Panc1 (cell line): ENCODE results near the gene CAPS. TPM values are rescaled to one million over a fixed set of nuclear protein-coding genes. Genes with fewer than 3 reads are reported as not detected.

Source experiments
- ATAC-seq: fragments of 200-7000 bp; cut with Tn5 transposase; 2 replicates; pipeline ENCODE4 v1.9.1; 2020; ENCODE audit warnings: mild to moderate bottlenecking, moderate library complexity
- BruUV-seq: library from RNA; stranded (reverse); fragments of 400-500 nt; replicated peaks from 2 replicates; lab custom pipeline; 2021; lab: Mats Ljungman, UMichigan
- CTCF ChIA-PET: fragments of 300-600 bp; sonication (Branson Sonifier 250); formaldehyde crosslinking; loops from one replicate; lab custom pipeline; 2022; ENCODE audit warnings: antibody characterized with exemption; lab: Charles Lee
- POLR2A ChIA-PET: fragments of 300-600 bp; sonication (Branson Sonifier 250); formaldehyde crosslinking; loops from one replicate; lab custom pipeline; 2022; ENCODE audit warnings: antibody characterized with exemption; lab: Charles Lee
- DNase-seq: peaks from one replicate; pipeline ENCODE4 v3.0.0-alpha.2; 2010; ENCODE audit warnings: low read depth, low spot score
- H3K27ac ChIP-seq: 2 replicates; pipeline ENCODE4 v1.5.1; 2011; ENCODE audit warnings: mild to moderate bottlenecking, low read length, inconsistent platforms
- H3K27me3 ChIP-seq: fragments of 200-500 bp; sonication (Bioruptor generic); 2 replicates; pipeline ENCODE4 v1.6.0; 2014; ENCODE audit warnings: low read length, inconsistent platforms; ENCODE audit not compliant: control insufficient read depth, insufficient read depth
- H3K36me3 ChIP-seq: fragments of 200-500 bp; sonication (Bioruptor generic); 2 replicates; pipeline ENCODE4 v1.5.1; 2014; ENCODE audit warnings: inconsistent platforms, mild to moderate bottlenecking, low read length, moderate library complexity; ENCODE audit not compliant: control insufficient read depth, insufficient read depth
- H3K4me1 ChIP-seq: 2 replicates; pipeline ENCODE4 v1.5.1; 2011; ENCODE audit warnings: inconsistent platforms, mild to moderate bottlenecking, low read length, moderate library complexity; ENCODE audit not compliant: control insufficient read depth, insufficient read depth
- H3K4me3 ChIP-seq, 2 experiments: 2 replicates each; pipeline ENCODE4 v1.5.1; 2011 to 2012; ENCODE audit warnings: low read depth in 2 of 2, low read length in 2 of 2, mild to moderate bottlenecking in 2 of 2, inconsistent platforms in 1 of 2, moderate library complexity in 1 of 2
- H3K9me3 ChIP-seq: fragments of 200-500 bp; sonication (Bioruptor generic); 2 replicates; pipeline ENCODE4 v1.5.1; 2014; ENCODE audit warnings: low read depth, mild to moderate bottlenecking, inconsistent platforms, low read length, moderate library complexity; ENCODE audit not compliant: control insufficient read depth, insufficient read depth
- POLR2AphosphoS5 ChIP-seq: IDR thresholded peaks from 2 replicates; pipeline ENCODE4 v1.6.1; 2012; ENCODE audit warnings: mild to moderate bottlenecking, low read depth, low read length, moderate library complexity
- REST ChIP-seq, 2 experiments: IDR thresholded peaks; 2 replicates each; pipeline ENCODE4 v1.6.1; 2011 to 2012; ENCODE audit warnings: low read depth in 2 of 2, control low read depth in 1 of 2, low read length in 1 of 2, mild to moderate bottlenecking in 1 of 2, moderate library complexity in 1 of 2; ENCODE audit not compliant: insufficient read depth in 1 of 2
- SIN3A ChIP-seq: IDR thresholded peaks from 2 replicates; pipeline ENCODE4 v1.6.1; 2012; ENCODE audit warnings: low read depth, mild to moderate bottlenecking, low read length, moderate library complexity, borderline replicate concordance; ENCODE audit not compliant: insufficient read depth
- TCF7L2 ChIP-seq: IDR thresholded peaks from 2 replicates; pipeline ENCODE4 v1.6.1; 2011; ENCODE audit warnings: mild to moderate bottlenecking, low read depth, low read length, inconsistent platforms
- in situ Hi-C: cut with HindIII; loops from 2 replicates; pipeline ENCODE4 v1.10.0; 2016; ENCODE audit warnings: low sequenced_read_pairs, low pct_unique_long_range_greater_than_20kb
- intact Hi-C: fragments of 100-400 bp; cut with micrococcal nuclease; formaldehyde crosslinking; loops from one replicate; pipeline ENCODE4 v1.10.0; 2022; ENCODE audit not compliant: unreplicated experiment
- total RNA-seq: library from RNA; stranded (reverse); gene quantifications from one replicate; pipeline ENCODE4 v1.2.1, GENCODE V29; 2021; ENCODE audit not compliant: unreplicated experiment
- TF ChIP-seq, protein P1 (sequence below): fragments of 450-650 bp; IDR thresholded peaks from 2 replicates; pipeline ENCODE4 v1.5.1; 2017; ENCODE audit warnings: mild to moderate bottlenecking

CAPS gene
- total RNA-seq, 1 experiment from 2014 or later, result 9.2 TPM

GRCh38 chr19:5922161-5922545, 8.1 kb downstream of the CAPS start:
- ChIA-PET POLR2A (no interaction called here), CTCF (no interaction called here)
- intact Hi-C loops, result no loop called here
- Histone ChIP-seq H3K4me3 (no peak overlapping the region), H3K36me3 (no peaks in the 10 kb centered on the region), H3K4me1 (no peaks in the 10 kb centered on the region), H3K9me3 (no peaks in the 10 kb centered on the region), H3K27me3 (no peaks in the 10 kb centered on the region), H3K27ac (no peak overlapping the region)
- BruUV-seq, result no TSS peak
- in situ Hi-C loops, result no loop called here
- ATAC-seq (no peak), DNase-seq (no peak)
- TF ChIP-seq SIN3A (no peak), TCF7L2 (no peak), REST (IDR thresholded peaks at IDR 0.05; ENCODE audit: insufficient read depth in 1 of 2, low read depth in 2 of 2, low read length in 1 of 2) (no peak), POLR2AphosphoS5 (no peak)
- TF ChIP-seq, protein P1, sequence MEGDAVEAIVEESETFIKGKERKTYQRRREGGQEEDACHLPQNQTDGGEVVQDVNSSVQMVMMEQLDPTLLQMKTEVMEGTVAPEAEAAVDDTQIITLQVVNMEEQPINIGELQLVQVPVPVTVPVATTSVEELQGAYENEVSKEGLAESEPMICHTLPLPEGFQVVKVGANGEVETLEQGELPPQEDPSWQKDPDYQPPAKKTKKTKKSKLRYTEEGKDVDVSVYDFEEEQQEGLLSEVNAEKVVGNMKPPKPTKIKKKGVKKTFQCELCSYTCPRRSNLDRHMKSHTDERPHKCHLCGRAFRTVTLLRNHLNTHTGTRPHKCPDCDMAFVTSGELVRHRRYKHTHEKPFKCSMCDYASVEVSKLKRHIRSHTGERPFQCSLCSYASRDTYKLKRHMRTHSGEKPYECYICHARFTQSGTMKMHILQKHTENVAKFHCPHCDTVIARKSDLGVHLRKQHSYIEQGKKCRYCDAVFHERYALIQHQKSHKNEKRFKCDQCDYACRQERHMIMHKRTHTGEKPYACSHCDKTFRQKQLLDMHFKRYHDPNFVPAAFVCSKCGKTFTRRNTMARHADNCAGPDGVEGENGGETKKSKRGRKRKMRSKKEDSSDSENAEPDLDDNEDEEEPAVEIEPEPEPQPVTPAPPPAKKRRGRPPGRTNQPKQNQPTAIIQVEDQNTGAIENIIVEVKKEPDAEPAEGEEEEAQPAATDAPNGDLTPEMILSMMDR, result no peak

DNA sequence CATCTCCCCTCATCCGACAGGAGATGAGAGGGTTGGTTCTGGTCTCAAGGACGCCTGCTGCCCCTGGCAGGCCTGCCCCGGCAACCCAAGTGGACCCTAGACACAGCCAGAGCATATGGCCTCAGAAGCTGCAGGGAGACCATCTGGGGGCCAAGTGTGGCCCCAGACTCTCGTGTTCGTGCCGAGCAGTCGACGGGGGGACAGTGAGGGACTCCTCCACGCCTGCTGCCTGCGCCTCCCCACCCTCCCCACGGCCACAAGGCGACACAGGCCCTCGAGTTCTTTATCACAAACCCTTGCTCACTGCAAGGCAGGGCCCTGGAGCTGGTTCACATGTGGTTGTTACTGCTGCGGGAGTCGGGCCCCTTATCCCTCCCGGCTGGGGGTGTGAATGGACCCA, 9.3 kb downstream of the CAPS start:
- POLR2A ChIA-PET, result no interaction called here
- intact Hi-C loops, result no loop called here
- CTCF ChIA-PET, result no interaction called here

More for the DNA sequence above, 9.3 kb downstream of the CAPS start:
- ATAC-seq (no peak), DNase-seq (no peak)
- Histone ChIP-seq H3K9me3 (no peaks in the 10 kb centered on the region), H3K4me3 (no peak overlapping the region), H3K4me1 (no peaks in the 10 kb centered on the region), H3K36me3 (no peaks in the 10 kb centered on the region), H3K27ac (no peak overlapping the region), H3K27me3 (no peaks in the 10 kb centered on the region)
- TF ChIP-seq REST (IDR thresholded peaks at IDR 0.05; ENCODE audit: insufficient read depth in 1 of 2, low read depth in 2 of 2, low read length in 1 of 2) (no peak), SIN3A (no peak), POLR2AphosphoS5 (no peak), TCF7L2 (no peak)
- TF ChIP-seq, protein P1, result no peak
- in situ Hi-C loops, result no loop called here
- BruUV-seq, result no TSS peak
